ENCODE measurements around the gene EXTL2. TPM values are rescaled to one million over a fixed set of nuclear protein-coding genes. Genes with fewer than 3 reads are reported as not detected.
A peak's percentile ranks its signal among the peaks of the same experiment; 100 is the strongest.

Gene EXTL2
- total RNA-seq, 8 experiments from 2014 or later = 18.2 to 53.5 (median 38.7) TPM

GRCh38 chr1:100926240-100926639, 31.6 kb upstream of the EXTL2 start:
- no peak overlapping the region for H3K27ac ChIP-seq
- in situ Hi-C loops (cut with MboI; ENCODE audit: low pct_unique_long_range_greater_than_20kb in 2 of 9, low sequenced_read_pairs in 9 of 9, unreplicated experiment in 9 of 9) = loop anchor here in 4 of 9 experiments (10.0 to 25.0 kb wide), 2 partner anchors 361 to 369 kb away; no protein-coding TSS in a partner anchor
- no peak overlapping the region for H3K4me3 ChIP-seq
- no peaks in the 10 kb centered on the region for H3K4me1 ChIP-seq (replicated peaks in 1 of 2)
- WGBS, 10 experiments = 85 to 100% (median 96%) methylated on average over 1 to 2 of the region's 2 CpGs; no CpG with 5 or more reads in 3 of the 10 experiments
- ATAC-seq (replicated peaks in 6 of 8) = no peak

- no peak for ATAC-seq (replicated peaks in 6 of 8)
- Histone ChIP-seq H3K4me1 (replicated peaks in 1 of 2) (no peaks in the 10 kb centered on the region), H3K4me3 (no peak overlapping the region), H3K27ac (no peak overlapping the region)
- WGBS, 10 experiments = 67 to 100% (median 95%) methylated on average over 1 to 2 of the region's 2 CpGs
- in situ Hi-C loops (cut with MboI; ENCODE audit: low pct_unique_long_range_greater_than_20kb in 2 of 9, low sequenced_read_pairs in 9 of 9, unreplicated experiment in 9 of 9) = loop anchor here in 7 of 9 experiments (10.0 to 25.0 kb wide), 3 partner anchors 312 to 370 kb away; partner anchors contain the start of gene S1PR1 (in 1 of the 7)
These were observed 30.3 kb upstream of the EXTL2 start for GRCh38 chr1:100924991-100925390.

GRCh38 chr1:100924212-100924611, 29.6 kb upstream of the EXTL2 start:
- H3K4me1 ChIP-seq (replicated peaks in 1 of 2) = no peaks in the 10 kb centered on the region
- peak in 2 of 8 experiments; percentile 47 to 48 for ATAC-seq (replicated peaks in 6 of 8)
- H3K4me3 ChIP-seq = no peak overlapping the region
- no peak overlapping the region for H3K27ac ChIP-seq
- in situ Hi-C loops (cut with MboI; ENCODE audit: low pct_unique_long_range_greater_than_20kb in 2 of 9, low sequenced_read_pairs in 9 of 9, unreplicated experiment in 9 of 9) = loop anchor here in 4 of 9 experiments (10.0 to 25.0 kb wide), 3 partner anchors 313 to 371 kb away; partner anchors contain the start of gene S1PR1 (in 1 of the 4)

GRCh38 chr1:100921110-100921706, 26.6 kb upstream of the EXTL2 start:
- no peak for ATAC-seq (replicated peaks in 6 of 8)
- H3K4me1 ChIP-seq (replicated peaks in 1 of 2) = no peaks in the 10 kb centered on the region
- WGBS, 10 experiments = 32 to 57% (median 46%) methylated on average over 2 to 3 of the region's 3 CpGs
- in situ Hi-C loops (cut with MboI; ENCODE audit: low pct_unique_long_range_greater_than_20kb in 2 of 9, low sequenced_read_pairs in 9 of 9, unreplicated experiment in 9 of 9) = loop anchor here in 4 of 9 experiments (10.0 to 25.0 kb wide), 3 partner anchors 316 to 374 kb away; partner anchors contain the start of gene S1PR1 (in 1 of the 4)
- no peak overlapping the region for H3K4me3 ChIP-seq
- no peak overlapping the region for H3K27ac ChIP-seq

- ATAC-seq (replicated peaks in 6 of 8) = no peak
- Histone ChIP-seq H3K4me3 (no peak overlapping the region), H3K4me1 (replicated peaks in 1 of 2) (no peaks in the 10 kb centered on the region), H3K27ac (no peak overlapping the region)
- in situ Hi-C loops (cut with MboI; ENCODE audit: low pct_unique_long_range_greater_than_20kb in 2 of 9, low sequenced_read_pairs in 9 of 9, unreplicated experiment in 9 of 9) = loop anchor here in 3 of 9 experiments (25.0 kb wide), 2 partner anchors 325 to 375 kb away; partner anchors contain the start of gene S1PR1 (in 1 of the 3)
These were observed 17.4 kb upstream of the EXTL2 start for GRCh38 chr1:100912019-100912418.

GRCh38 chr1:100909018-100909417, 14.4 kb upstream of the EXTL2 start:
- ATAC-seq (replicated peaks in 6 of 8) = no peak
- Histone ChIP-seq H3K4me1 (replicated peaks in 1 of 2) (no peaks in the 10 kb centered on the region), H3K27ac (no peak overlapping the region), H3K4me3 (no peak overlapping the region)
- in situ Hi-C loops (cut with MboI; ENCODE audit: low pct_unique_long_range_greater_than_20kb in 2 of 9, low sequenced_read_pairs in 9 of 9, unreplicated experiment in 9 of 9) = loop anchor here in 3 of 9 experiments (25.0 kb wide), 2 partner anchors 328 to 378 kb away; partner anchors contain the start of gene S1PR1 (in 1 of the 3)

- H3K27ac ChIP-seq = no peak overlapping the region
- ATAC-seq (replicated peaks in 6 of 8) = no peak
- no peak overlapping the region for H3K4me3 ChIP-seq
- in situ Hi-C loops (cut with MboI; ENCODE audit: low pct_unique_long_range_greater_than_20kb in 2 of 9, low sequenced_read_pairs in 9 of 9, unreplicated experiment in 9 of 9) = loop anchor here in 3 of 9 experiments (25.0 kb wide), 2 partner anchors 329 to 379 kb away; partner anchors contain the start of gene S1PR1 (in 1 of the 3)
- WGBS, 10 experiments = 84 to 100% (median 97%) methylated on average over 1 of the region's 1 CpG
- no peaks in the 10 kb centered on the region for H3K4me1 ChIP-seq (replicated peaks in 1 of 2)
These were observed 13.2 kb upstream of the EXTL2 start for GRCh38 chr1:100907887-100908286.

- in situ Hi-C loops (cut with MboI; ENCODE audit: low pct_unique_long_range_greater_than_20kb in 2 of 9, low sequenced_read_pairs in 9 of 9, unreplicated experiment in 9 of 9) = loop anchor here in 3 of 9 experiments (25.0 kb wide), 2 partner anchors 332 to 382 kb away; partner anchors contain the start of gene S1PR1 (in 1 of the 3)
These were observed 10.5 kb upstream of the EXTL2 start for GRCh38 chr1:100905181-100905580.

GRCh38 chr1:100904528-100904927, 9.9 kb upstream of the EXTL2 start:
- H3K4me3 ChIP-seq = no peak overlapping the region
- H3K4me1 ChIP-seq (replicated peaks in 1 of 2) = no peaks in the 10 kb centered on the region
- H3K27ac ChIP-seq = no peak overlapping the region
- WGBS, 10 experiments = 93 to 100% (median 100%) methylated on average over 1 to 2 of the region's 2 CpGs; no CpG with 5 or more reads in 1 of the 10 experiments
- in situ Hi-C loops (cut with MboI; ENCODE audit: low pct_unique_long_range_greater_than_20kb in 2 of 9, low sequenced_read_pairs in 9 of 9, unreplicated experiment in 9 of 9) = loop anchor here in 3 of 9 experiments (25.0 kb wide), 2 partner anchors 333 to 383 kb away; partner anchors contain the start of gene S1PR1 (in 1 of the 3)
- no peak for ATAC-seq (replicated peaks in 6 of 8)

More at GRCh38 chr1:100905181-100905580, 10.5 kb upstream of the EXTL2 start:
- no peak for ATAC-seq (replicated peaks in 6 of 8)
- Histone ChIP-seq H3K4me3 (no peak overlapping the region), H3K4me1 (replicated peaks in 1 of 2) (no peaks in the 10 kb centered on the region), H3K27ac (no peak overlapping the region)
- 93 to 100% (median 97%) methylated on average over 3 of the region's 3 CpGs for WGBS, 10 experiments

- H3K27ac ChIP-seq = no peak overlapping the region
- 89 to 100% (median 100%) methylated on average over 1 of the region's 1 CpG; no CpG with 5 or more reads in 2 of the 10 experiments for WGBS, 10 experiments
- in situ Hi-C loops (cut with MboI; ENCODE audit: low pct_unique_long_range_greater_than_20kb in 2 of 9, low sequenced_read_pairs in 9 of 9, unreplicated experiment in 9 of 9) = loop anchor here in 3 of 9 experiments (25.0 kb wide), 2 partner anchors 334 to 384 kb away; partner anchors contain the start of gene S1PR1 (in 1 of the 3)
These were observed 9.1 kb upstream of the EXTL2 start for GRCh38 chr1:100903777-100904176.

GRCh38 chr1:100902365-100902764, 7.7 kb upstream of the EXTL2 start:
- no peak overlapping the region for H3K4me3 ChIP-seq
- WGBS, 10 experiments = 93 to 100% (median 100%) methylated on average over 1 of the region's 1 CpG; no CpG with 5 or more reads in 2 of the 10 experiments
- H3K4me1 ChIP-seq (replicated peaks in 1 of 2) = peaks cover 3 to 10% of the 10 kb centered on the region in 2 donors
- in situ Hi-C loops (cut with MboI; ENCODE audit: low pct_unique_long_range_greater_than_20kb in 2 of 9, low sequenced_read_pairs in 9 of 9, unreplicated experiment in 9 of 9) = loop anchor here in 3 of 9 experiments (25.0 kb wide), 2 partner anchors 335 to 385 kb away; partner anchors contain the start of gene S1PR1 (in 1 of the 3)
- ATAC-seq (replicated peaks in 6 of 8) = no peak
- no peak overlapping the region for H3K27ac ChIP-seq

More at GRCh38 chr1:100903777-100904176, 9.1 kb upstream of the EXTL2 start:
- ATAC-seq (replicated peaks in 6 of 8) = no peak
- H3K4me3 ChIP-seq = no peak overlapping the region
- H3K4me1 ChIP-seq (replicated peaks in 1 of 2) = no peaks in the 10 kb centered on the region

GRCh38 chr1:100896481-100896982, 1.9 kb upstream of the EXTL2 start:
- ATAC-seq (replicated peaks in 6 of 8) = peak in 6 of 8 experiments; percentile 4 to 14 (median 9)
- peak overlapping the region; percentile 76 to 88 for H3K27ac ChIP-seq
- WGBS, 10 experiments = 0% methylated on average over 1 to 12 of the region's 12 CpGs; no CpG with 5 or more reads in 3 of the 10 experiments
- peaks cover 11 to 23% of the 10 kb centered on the region in 2 donors for H3K4me1 ChIP-seq (replicated peaks in 1 of 2)
- in situ Hi-C loops (cut with MboI; ENCODE audit: low pct_unique_long_range_greater_than_20kb in 2 of 9, low sequenced_read_pairs in 9 of 9, unreplicated experiment in 9 of 9) = no loop called here
- H3K4me3 ChIP-seq = peak overlapping the region; percentile 65 to 90 (median 84)
